H1 (cell line): Measurements from ENCODE around the gene COPS7A. TPM values are rescaled to one million over a fixed set of nuclear protein-coding genes. Genes with fewer than 3 reads are reported as not detected.

ENCODE experiments used
- CTBP2 ChIP-seq: IDR thresholded peaks from 2 replicates; pipeline ENCODE4 v1.7.0; 2011; ENCODE audit warnings: borderline replicate concordance, mild to moderate bottlenecking, moderate library complexity, mixed read lengths, low read length; ENCODE audit not compliant: insufficient read depth, insufficient read length
- SIX5 ChIP-seq: IDR thresholded peaks from 2 replicates; pipeline ENCODE4 v1.6.1; 2011; ENCODE audit warnings: mild to moderate bottlenecking, low read depth, low read length
- SP2 ChIP-seq: IDR thresholded peaks from 2 replicates; pipeline ENCODE4 v1.6.1; 2012; ENCODE audit warnings: mild to moderate bottlenecking, low read length, inconsistent platforms
- polyA plus RNA-seq, 7 experiments: library from polyadenylated mRNA; depleted of rRNA in 3 of 7; stranded (reverse) in 5 of 7; unstranded in 2 of 7; fragments of >200 nt in 5 of 7; fragments of 200-250 nt in 2 of 7; gene quantifications; 1 replicate in 5 of 7; 2 replicates in 1 of 7; 4 replicates in 1 of 7; pipeline versions ENCODE4 v1.2.1 to v1.2.3, GENCODE V29; 2011 to 2013; ENCODE audit warnings: missing spikeins in 2 of 7, mixed read lengths in 2 of 7
- total RNA-seq: library from RNA; stranded (reverse); fragmentation: NEBNext Ultra II Directional; extraction: Animal tissue kit (Norgen Biotek cat#: 25700); gene quantifications from 2 replicates; pipeline ENCODE4 v1.2.1, GENCODE V29; 2021

Gene COPS7A
- total and polyA plus RNA-seq, 2 of the 8 experiments (the other 6 are each of a cell fraction or from before 2014, with no cell fraction given), result 44.5 to 95.9 TPM

DNA sequence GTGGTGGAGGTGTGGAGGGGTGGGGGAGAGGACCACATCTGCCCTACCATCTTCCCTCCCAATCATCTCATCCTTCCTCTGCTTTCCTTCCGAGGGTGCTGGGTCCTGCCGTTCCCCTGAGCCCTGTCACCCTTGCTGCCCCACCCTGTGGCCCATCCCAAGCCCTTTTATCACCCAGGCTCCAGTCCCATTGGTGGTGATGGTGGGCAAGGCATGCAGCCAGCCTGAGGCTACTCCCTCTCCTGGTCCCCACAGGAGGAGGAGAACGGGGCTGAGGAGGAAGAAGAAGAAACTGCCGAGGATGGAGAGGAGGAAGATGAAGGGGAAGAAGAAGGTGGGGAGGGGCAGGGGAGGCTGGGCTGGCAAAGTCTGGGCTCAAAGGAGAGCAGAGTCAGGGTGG lies 45.8 kb downstream of the COPS7A start (continued):
- TF ChIP-seq SIX5 (no peak), SP2 (no peak), CTBP2 (no peak)
